ENCODE data around the gene CST7. TPM values are rescaled to one million over a fixed set of nuclear protein-coding genes. Genes with fewer than 3 reads are reported as not detected.

Gene CST7
- total and polyA plus RNA-seq, 2 experiments from 2014 or later, result not detected

DNA sequence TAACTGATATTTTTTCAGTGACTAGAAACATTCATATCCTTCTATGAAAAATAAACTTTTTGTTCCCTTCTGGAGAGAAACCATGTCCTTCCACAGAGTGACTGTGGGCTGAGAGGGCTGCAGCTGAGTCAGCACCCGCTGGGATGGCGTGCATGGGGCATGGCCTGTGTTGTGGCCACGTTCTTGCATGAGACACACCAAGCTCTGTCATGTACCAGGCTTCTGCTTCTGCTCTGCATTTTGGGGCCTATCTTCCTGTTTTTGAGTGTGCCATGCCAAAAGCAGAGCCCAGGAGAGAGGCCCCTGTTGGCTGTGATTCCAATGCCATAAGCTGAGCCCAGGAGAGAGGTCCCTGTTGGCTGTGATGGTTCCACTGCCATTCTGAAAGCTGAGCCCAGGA lies 32.7 kb downstream of the CST7 start (continued):
- TF ChIP-seq, protein P1, sequence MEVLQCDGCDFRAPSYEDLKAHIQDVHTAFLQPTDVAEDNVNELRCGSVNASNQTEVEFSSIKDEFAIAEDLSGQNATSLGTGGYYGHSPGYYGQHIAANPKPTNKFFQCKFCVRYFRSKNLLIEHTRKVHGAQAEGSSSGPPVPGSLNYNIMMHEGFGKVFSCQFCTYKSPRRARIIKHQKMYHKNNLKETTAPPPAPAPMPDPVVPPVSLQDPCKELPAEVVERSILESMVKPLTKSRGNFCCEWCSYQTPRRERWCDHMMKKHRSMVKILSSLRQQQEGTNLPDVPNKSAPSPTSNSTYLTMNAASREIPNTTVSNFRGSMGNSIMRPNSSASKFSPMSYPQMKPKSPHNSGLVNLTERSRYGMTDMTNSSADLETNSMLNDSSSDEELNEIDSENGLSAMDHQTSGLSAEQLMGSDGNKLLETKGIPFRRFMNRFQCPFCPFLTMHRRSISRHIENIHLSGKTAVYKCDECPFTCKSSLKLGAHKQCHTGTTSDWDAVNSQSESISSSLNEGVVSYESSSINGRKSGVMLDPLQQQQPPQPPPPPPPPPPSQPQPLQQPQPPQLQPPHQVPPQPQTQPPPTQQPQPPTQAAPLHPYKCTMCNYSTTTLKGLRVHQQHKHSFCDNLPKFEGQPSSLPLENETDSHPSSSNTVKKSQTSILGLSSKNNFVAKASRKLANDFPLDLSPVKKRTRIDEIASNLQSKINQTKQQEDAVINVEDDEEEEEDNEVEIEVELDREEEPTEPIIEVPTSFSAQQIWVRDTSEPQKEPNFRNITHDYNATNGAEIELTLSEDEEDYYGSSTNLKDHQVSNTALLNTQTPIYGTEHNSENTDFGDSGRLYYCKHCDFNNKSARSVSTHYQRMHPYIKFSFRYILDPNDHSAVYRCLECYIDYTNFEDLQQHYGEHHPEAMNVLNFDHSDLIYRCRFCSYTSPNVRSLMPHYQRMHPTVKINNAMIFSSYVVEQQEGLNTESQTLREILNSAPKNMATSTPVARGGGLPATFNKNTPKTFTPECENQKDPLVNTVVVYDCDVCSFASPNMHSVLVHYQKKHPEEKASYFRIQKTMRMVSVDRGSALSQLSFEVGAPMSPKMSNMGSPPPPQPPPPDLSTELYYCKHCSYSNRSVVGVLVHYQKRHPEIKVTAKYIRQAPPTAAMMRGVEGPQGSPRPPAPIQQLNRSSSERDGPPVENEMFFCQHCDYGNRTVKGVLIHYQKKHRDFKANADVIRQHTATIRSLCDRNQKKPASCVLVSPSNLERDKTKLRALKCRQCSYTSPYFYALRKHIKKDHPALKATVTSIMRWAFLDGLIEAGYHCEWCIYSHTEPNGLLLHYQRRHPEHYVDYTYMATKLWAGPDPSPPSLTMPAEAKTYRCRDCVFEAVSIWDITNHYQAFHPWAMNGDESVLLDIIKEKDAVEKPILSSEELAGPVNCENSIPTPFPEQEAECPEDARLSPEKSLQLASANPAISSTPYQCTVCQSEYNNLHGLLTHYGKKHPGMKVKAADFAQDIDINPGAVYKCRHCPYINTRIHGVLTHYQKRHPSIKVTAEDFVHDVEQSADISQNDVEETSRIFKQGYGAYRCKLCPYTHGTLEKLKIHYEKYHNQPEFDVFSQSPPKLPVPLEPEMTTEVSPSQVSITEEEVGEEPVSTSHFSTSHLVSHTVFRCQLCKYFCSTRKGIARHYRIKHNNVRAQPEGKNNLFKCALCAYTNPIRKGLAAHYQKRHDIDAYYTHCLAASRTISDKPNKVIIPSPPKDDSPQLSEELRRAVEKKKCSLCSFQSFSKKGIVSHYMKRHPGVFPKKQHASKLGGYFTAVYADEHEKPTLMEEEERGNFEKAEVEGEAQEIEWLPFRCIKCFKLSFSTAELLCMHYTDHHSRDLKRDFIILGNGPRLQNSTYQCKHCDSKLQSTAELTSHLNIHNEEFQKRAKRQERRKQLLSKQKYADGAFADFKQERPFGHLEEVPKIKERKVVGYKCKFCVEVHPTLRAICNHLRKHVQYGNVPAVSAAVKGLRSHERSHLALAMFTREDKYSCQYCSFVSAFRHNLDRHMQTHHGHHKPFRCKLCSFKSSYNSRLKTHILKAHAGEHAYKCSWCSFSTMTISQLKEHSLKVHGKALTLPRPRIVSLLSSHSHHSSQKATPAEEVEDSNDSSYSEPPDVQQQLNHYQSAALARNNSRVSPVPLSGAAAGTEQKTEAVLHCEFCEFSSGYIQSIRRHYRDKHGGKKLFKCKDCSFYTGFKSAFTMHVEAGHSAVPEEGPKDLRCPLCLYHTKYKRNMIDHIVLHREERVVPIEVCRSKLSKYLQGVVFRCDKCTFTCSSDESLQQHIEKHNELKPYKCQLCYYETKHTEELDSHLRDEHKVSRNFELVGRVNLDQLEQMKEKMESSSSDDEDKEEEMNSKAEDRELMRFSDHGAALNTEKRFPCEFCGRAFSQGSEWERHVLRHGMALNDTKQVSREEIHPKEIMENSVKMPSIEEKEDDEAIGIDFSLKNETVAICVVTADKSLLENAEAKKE (CRISPR knock-in tag; IDR thresholded peaks at IDR 0.05), result no peak
- TF ChIP-seq CREB1 (CRISPR knock-in tag; IDR thresholded peaks at IDR 0.05; ENCODE audit: low read depth) (no peak), STAT1 (IDR thresholded peaks at IDR 0.05; ENCODE audit: unreplicated experiment) (no peak), EZH2phosphoT487 (IDR thresholded peaks at IDR 0.05; ENCODE audit: unreplicated experiment) (no peak), JUNB (IDR thresholded peaks at IDR 0.05; ENCODE audit: unreplicated experiment) (no peak)

DNA sequence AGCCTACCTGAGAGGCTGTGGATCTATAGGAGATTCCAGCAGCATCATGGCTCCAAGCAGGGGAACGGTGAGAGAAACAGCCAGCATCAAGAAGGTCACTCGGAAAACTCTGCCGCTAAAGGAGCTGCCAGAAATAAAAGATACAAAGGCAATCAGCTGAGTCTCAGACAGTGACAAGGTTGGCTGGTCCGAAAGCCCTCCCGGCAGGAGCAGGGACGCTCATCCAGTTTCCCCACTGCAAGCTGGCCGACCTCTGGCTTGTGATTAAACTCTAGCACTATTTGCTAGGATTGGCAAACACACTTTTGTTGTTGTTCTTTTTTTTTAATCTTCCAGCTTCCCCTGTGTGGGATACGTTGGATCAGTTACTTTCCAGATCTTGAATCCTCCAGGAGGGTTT lies 34.8 kb downstream of the CST7 start:
- peaks cover 5% of the 10 kb centered on the region for H3K27me3 Mint-ChIP-seq (ENCODE audit: insufficient read depth, low read depth, poor library complexity)
- Histone ChIP-seq H2AFZ (no peak overlapping the region), H3K27ac (ENCODE audit: low read depth) (no peak overlapping the region), H3F3A (replicated peaks; ENCODE audit: low read depth) (no peaks in the 10 kb centered on the region), H3K4me1 (ENCODE audit: insufficient read depth) (no peaks in the 10 kb centered on the region), H3K4me2 (no peak overlapping the region), H3K79me2 (replicated peaks; ENCODE audit: insufficient read depth) (peaks cover 63% of the 10 kb centered on the region), H4K20me1 (replicated peaks; ENCODE audit: insufficient read depth) (peaks cover 14% of the 10 kb centered on the region; the same call in 1 of the 2 replicates), H3K4me3 (no peak overlapping the region), H3K9me2 (ENCODE audit: insufficient read depth) (no peaks in the 10 kb centered on the region), H3K27me3 (ENCODE audit: insufficient read depth) (no peaks in the 10 kb centered on the region), H3K36me3 (ENCODE audit: insufficient read depth) (no peaks in the 10 kb centered on the region)
- H3K4me3 Mint-ChIP-seq, result no peak overlapping the region
- no peaks in the 10 kb centered on the region for H3K4me1 Mint-ChIP-seq
- H3K9me3 Mint-ChIP-seq, result peaks cover 11% of the 10 kb centered on the region
- ATAC-seq (no peak), DNase-seq (ENCODE audit: low spot score) (no peak)
- H3K27ac Mint-ChIP-seq, result no peak overlapping the region
- peaks cover 40% of the 10 kb centered on the region for H3K36me3 Mint-ChIP-seq (ENCODE audit: low read depth)
- TF ChIP-seq, protein P2, sequence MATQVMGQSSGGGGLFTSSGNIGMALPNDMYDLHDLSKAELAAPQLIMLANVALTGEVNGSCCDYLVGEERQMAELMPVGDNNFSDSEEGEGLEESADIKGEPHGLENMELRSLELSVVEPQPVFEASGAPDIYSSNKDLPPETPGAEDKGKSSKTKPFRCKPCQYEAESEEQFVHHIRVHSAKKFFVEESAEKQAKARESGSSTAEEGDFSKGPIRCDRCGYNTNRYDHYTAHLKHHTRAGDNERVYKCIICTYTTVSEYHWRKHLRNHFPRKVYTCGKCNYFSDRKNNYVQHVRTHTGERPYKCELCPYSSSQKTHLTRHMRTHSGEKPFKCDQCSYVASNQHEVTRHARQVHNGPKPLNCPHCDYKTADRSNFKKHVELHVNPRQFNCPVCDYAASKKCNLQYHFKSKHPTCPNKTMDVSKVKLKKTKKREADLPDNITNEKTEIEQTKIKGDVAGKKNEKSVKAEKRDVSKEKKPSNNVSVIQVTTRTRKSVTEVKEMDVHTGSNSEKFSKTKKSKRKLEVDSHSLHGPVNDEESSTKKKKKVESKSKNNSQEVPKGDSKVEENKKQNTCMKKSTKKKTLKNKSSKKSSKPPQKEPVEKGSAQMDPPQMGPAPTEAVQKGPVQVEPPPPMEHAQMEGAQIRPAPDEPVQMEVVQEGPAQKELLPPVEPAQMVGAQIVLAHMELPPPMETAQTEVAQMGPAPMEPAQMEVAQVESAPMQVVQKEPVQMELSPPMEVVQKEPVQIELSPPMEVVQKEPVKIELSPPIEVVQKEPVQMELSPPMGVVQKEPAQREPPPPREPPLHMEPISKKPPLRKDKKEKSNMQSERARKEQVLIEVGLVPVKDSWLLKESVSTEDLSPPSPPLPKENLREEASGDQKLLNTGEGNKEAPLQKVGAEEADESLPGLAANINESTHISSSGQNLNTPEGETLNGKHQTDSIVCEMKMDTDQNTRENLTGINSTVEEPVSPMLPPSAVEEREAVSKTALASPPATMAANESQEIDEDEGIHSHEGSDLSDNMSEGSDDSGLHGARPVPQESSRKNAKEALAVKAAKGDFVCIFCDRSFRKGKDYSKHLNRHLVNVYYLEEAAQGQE (IDR thresholded peaks at IDR 0.05; ENCODE audit: unreplicated experiment), result no peak
- no peak for TF ChIP-seq CREB1 (CRISPR knock-in tag; IDR thresholded peaks at IDR 0.05; ENCODE audit: low read depth)
- TF ChIP-seq STAT1 (IDR thresholded peaks at IDR 0.05; ENCODE audit: unreplicated experiment), result no peak
- no peak for TF ChIP-seq NANOG (IDR thresholded peaks at IDR 0.05; ENCODE audit: borderline replicate concordance)
- TF ChIP-seq, protein P3, sequence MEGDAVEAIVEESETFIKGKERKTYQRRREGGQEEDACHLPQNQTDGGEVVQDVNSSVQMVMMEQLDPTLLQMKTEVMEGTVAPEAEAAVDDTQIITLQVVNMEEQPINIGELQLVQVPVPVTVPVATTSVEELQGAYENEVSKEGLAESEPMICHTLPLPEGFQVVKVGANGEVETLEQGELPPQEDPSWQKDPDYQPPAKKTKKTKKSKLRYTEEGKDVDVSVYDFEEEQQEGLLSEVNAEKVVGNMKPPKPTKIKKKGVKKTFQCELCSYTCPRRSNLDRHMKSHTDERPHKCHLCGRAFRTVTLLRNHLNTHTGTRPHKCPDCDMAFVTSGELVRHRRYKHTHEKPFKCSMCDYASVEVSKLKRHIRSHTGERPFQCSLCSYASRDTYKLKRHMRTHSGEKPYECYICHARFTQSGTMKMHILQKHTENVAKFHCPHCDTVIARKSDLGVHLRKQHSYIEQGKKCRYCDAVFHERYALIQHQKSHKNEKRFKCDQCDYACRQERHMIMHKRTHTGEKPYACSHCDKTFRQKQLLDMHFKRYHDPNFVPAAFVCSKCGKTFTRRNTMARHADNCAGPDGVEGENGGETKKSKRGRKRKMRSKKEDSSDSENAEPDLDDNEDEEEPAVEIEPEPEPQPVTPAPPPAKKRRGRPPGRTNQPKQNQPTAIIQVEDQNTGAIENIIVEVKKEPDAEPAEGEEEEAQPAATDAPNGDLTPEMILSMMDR (conservative IDR thresholded peaks at IDR 0.05; ENCODE audit: low read depth in 2 of 2), result no peak
- TF ChIP-seq POLR2AphosphoS5 (IDR thresholded peaks at IDR 0.05; ENCODE audit: low read depth), result no peak
- no peak for TF ChIP-seq JUNB (IDR thresholded peaks at IDR 0.05; ENCODE audit: unreplicated experiment)
- TF ChIP-seq ZNF331 (CRISPR knock-in tag; IDR thresholded peaks at IDR 0.05; ENCODE audit: low read depth), result no peak
- TF ChIP-seq ZNF114 (CRISPR knock-in tag; IDR thresholded peaks at IDR 0.05), result no peak
